ENCODE data around the gene CAMKV.

The CAMKV gene

DNA sequence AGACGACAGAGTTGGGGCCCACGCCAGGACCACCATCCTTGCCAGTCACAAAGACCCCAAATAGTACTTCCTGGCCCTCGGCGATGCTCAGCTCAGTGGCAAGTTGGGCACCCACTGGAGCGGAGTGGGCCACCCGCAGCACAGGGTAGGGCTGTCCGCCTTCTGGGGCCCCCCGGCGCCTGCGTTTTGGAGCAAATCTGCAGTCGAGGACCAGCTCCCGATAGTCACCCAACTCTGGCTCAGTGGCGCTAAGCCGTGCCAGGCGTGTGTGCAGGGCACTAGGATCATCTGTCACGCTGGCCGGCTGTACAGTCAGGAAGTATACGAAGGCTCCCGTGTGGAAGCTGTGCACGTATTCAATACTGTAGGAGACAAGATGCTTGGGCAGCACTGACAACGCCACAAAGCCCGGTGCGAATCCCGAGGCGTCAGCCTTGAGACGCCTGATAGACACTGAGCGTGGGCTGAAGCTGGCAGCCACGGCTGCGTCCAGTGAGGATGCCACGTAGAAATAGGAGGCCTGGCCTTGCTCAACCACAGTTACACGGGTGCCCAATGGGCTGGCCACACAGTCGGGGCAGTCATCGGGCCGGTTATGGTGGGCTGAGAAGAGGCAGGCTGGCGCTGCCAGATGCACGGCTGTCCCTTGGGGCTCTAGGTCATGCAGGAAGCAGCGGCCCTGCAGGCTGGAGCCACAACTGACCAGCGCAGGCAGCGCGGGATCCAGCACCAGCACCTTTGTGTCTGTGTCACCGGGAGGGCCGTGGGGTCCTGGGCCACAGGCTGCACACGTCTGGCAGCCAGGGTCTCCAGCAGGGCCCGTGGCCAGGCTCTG lies 33.0 kb upstream of the CAMKV start:
- no peak for DNase-seq (ENCODE audit: low read depth)
- H3K4me3 ChIP-seq (ENCODE audit: control insufficient read depth, low read depth, low read length): no peak overlapping the region

DNA sequence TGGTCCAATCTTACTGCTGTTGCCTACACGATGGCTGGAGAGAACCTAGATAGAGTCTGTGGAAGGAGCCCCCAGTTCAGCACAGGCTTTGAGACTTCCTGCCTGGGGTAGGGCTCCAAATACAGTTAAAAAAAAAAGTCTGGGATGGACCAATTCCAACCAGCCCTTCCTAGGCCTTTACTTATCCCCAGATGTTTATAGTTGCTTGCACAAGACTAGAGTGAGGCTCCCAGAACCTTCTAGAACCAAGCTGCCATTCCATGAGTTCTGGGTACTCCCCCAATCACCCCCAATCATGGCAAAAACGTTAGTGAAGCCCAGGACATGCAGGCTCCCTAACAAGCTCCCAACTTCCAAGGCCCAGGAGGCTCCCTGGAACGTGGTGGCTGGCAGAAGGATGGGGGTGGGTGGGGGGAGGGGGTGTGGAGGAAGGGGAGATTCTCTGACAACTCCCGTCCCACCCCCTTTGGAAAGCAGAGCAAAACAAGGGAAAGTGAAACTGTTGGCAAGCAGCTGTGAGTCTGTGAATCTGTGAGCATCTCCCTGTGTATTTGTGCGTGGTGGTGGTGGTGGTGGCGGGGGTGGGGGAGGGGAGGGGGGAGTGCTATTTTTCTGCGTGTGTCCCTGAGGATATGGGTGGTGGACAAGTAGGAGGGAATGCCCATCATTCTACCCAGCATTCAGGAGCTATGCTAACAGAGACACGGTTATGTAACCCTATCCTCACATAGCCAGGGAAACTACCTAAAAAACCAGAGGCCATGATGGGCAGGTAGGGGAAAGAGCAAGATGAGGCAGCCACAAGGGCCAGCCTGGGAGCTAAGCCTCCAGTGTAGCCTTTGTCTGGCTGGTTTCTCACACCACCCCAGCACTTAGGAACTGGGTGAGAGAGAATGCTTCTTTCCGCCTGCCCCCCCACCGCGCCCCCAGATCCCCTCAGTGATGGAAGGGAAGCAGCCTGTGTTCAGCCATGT lies 31.9 kb upstream of the CAMKV start:
- no peak for DNase-seq (ENCODE audit: low read depth)
- TF ChIP-seq, protein P1, sequence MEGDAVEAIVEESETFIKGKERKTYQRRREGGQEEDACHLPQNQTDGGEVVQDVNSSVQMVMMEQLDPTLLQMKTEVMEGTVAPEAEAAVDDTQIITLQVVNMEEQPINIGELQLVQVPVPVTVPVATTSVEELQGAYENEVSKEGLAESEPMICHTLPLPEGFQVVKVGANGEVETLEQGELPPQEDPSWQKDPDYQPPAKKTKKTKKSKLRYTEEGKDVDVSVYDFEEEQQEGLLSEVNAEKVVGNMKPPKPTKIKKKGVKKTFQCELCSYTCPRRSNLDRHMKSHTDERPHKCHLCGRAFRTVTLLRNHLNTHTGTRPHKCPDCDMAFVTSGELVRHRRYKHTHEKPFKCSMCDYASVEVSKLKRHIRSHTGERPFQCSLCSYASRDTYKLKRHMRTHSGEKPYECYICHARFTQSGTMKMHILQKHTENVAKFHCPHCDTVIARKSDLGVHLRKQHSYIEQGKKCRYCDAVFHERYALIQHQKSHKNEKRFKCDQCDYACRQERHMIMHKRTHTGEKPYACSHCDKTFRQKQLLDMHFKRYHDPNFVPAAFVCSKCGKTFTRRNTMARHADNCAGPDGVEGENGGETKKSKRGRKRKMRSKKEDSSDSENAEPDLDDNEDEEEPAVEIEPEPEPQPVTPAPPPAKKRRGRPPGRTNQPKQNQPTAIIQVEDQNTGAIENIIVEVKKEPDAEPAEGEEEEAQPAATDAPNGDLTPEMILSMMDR (IDR thresholded peaks at IDR 0.05; ENCODE audit: control insufficient read depth, insufficient read depth, low read depth, low read length, missing control alignments): no peak
- no peak overlapping the region for H3K4me3 ChIP-seq (ENCODE audit: control insufficient read depth, low read depth, low read length)

More for the DNA sequence above, 33.0 kb upstream of the CAMKV start:
- TF ChIP-seq, protein P1 (IDR thresholded peaks at IDR 0.05; ENCODE audit: control insufficient read depth, insufficient read depth, low read depth, low read length, missing control alignments): no peak

DNA sequence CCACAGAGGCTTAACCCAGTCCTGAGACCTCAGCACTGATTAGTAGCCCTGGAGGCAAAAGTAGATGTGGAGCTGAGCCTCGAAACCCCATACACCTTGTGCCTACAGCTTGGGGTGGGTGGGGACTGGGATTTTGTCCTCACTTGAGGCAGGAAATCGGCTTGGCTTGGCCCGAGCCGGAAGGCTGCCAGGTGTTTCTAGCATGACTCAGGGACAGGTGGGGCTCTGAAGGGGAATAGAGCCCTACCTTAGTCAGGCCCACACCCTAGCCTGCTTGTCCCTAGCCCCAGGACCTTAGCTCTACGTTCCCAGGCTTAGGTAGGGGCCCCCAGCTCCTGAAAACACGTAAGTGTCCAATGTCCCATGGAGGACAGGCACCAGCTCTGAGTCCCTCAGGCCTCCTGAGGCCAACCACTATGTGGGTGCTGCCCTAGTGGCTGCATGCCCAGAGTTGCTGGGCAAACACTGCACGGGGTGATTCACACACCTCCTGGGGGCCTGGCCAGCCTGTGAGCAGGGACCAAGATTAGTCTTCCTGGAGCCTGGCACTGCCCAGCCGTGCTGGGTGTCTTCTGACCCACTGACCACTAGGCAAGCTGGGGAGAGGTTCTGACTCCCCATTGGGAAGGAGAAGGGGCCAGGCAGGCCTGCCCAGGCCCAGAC lies 30.9 kb upstream of the CAMKV start:
- TF ChIP-seq, protein P1 (IDR thresholded peaks at IDR 0.05; ENCODE audit: control insufficient read depth, insufficient read depth, low read depth, low read length, missing control alignments): no peak
- no peak overlapping the region for H3K4me3 ChIP-seq (ENCODE audit: control insufficient read depth, low read depth, low read length)
- DNase-seq (ENCODE audit: low read depth): peak; percentile 25

DNA sequence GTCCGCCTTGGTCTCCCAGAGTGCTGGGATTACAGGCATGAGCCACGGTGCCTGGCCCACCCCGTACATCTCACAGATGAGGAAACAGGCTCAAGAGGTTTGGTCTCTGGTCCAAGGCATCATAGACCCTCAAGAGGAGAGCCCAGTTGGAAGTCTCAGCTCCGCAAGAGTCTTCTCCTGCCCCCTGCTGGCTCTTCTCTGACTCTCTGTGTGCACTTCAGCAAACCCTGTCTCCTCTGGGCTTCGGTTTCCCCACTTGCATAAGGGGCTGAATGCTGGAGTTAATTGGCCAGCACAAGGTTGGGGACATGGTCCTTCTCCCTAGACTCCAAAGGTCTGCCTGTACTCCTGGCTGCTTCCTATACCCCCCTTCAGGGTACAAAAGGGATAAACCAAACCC lies 30.1 kb upstream of the CAMKV start:
- no peak for DNase-seq (ENCODE audit: low read depth)
- no peak overlapping the region for H3K4me3 ChIP-seq (ENCODE audit: control insufficient read depth, low read depth, low read length)
- TF ChIP-seq, protein P1 (IDR thresholded peaks at IDR 0.05; ENCODE audit: control insufficient read depth, insufficient read depth, low read depth, low read length, missing control alignments): peak; percentile 23

DNA sequence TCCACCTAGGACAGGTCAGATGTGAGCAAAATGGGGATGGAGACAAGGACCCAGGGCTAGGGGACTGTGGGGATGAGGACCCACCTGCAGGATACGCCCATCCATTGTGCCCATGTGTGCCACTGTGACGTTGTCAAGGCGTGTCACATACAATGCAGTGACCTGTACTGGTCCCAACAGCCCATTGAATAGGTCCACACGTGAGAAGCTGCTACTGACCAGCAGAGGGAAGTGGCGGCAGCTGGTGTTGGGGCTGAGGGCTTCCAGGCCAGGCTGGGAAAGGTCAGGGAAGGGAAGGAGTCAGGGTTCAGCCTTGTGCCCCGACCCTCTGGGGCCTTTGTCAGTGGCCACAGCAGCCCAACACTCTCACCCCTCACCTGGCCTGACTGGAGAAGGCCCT lies 29.3 kb upstream of the CAMKV start:
- no peak for DNase-seq (ENCODE audit: low read depth)
- TF ChIP-seq, protein P1 (IDR thresholded peaks at IDR 0.05; ENCODE audit: control insufficient read depth, insufficient read depth, low read depth, low read length, missing control alignments): no peak
- H3K4me3 ChIP-seq (ENCODE audit: control insufficient read depth, low read depth, low read length): no peak overlapping the region

DNA sequence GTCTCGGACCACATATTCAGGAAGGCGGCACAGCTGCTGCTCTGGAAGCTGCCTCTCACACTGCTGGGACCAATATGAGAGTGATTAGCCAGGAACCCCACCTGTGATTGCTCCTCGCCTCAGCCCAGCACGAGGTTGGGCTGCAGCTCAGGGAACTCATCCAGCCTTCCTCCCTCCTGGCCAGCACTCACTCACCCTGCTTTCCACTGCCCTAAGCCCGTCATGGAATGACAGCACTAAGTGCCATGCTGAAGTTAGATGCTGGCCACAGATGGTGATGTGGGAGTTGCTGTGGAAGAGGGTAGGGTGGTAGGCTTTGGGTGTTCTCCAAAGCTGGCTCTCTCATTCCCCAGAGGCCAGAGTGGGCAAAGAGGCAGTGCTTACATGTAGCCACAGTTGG lies 26.6 kb upstream of the CAMKV start:
- no peak for DNase-seq (ENCODE audit: low read depth)
- no peak overlapping the region for H3K4me3 ChIP-seq (ENCODE audit: control insufficient read depth, low read depth, low read length)
- TF ChIP-seq, protein P1 (IDR thresholded peaks at IDR 0.05; ENCODE audit: control insufficient read depth, insufficient read depth, low read depth, low read length, missing control alignments): no peak

Measured in AG09309 (cell line).